Neural cell (in vitro differentiated cells): ENCODE results near the gene C11orf68. TPM values are rescaled to one million over a fixed set of nuclear protein-coding genes. Genes with fewer than 3 reads are reported as not detected.

Source experiments
- H2AFZ ChIP-seq: fragments of 200-600, 300-800 bp; sonication (generic), shearing (Covaris generic); 2 replicates; pipeline ENCODE4 v1.6.0; 2014; ENCODE audit warnings: low read depth, mild to moderate bottlenecking, antibody characterized with exemption, low read length, moderate library complexity
- H3F3A ChIP-seq: fragments of 200-600 bp; shearing (Covaris generic); 2 replicates; pipeline ENCODE4 v1.6.1; 2016; ENCODE audit warnings: mild to moderate bottlenecking, moderate library complexity, mixed read lengths, antibody characterized with exemption, low read length; ENCODE audit not compliant: insufficient read depth, poor library complexity, severe bottlenecking
- H3K27ac ChIP-seq: fragments of 200-600, 300-800 bp; sonication (generic), shearing (Covaris generic); 2 replicates; pipeline ENCODE4 v1.5.1; 2014; ENCODE audit warnings: mild to moderate bottlenecking, low read length, moderate library complexity
- H3K27me3 ChIP-seq: fragments of 300-800, 200-600 bp; sonication (generic), shearing (Covaris generic); 2 replicates; pipeline ENCODE4 v1.6.0; 2014; ENCODE audit warnings: mild to moderate bottlenecking, low read depth, low read length, moderate library complexity; ENCODE audit not compliant: insufficient read depth
- H3K36me3 ChIP-seq: fragments of 300-800, 200-600 bp; sonication (generic), shearing (Covaris generic); 2 replicates; pipeline ENCODE4 v1.5.1; 2014; ENCODE audit warnings: mild to moderate bottlenecking, antibody characterized with exemption, low read length, moderate library complexity; ENCODE audit not compliant: insufficient read depth
- H3K4me2 ChIP-seq: fragments of 300-800, 200-600 bp; sonication (generic), shearing (Covaris generic); 2 replicates; pipeline ENCODE4 v1.6.0; 2014; ENCODE audit warnings: mild to moderate bottlenecking, low read length
- H3K4me3 ChIP-seq: fragments of 300-800, 200-600 bp; sonication (generic), shearing (Covaris generic); 2 replicates; pipeline ENCODE4 v1.5.1; 2014; ENCODE audit warnings: mild to moderate bottlenecking, low read length, moderate library complexity
- H3K79me2 ChIP-seq: fragments of 200-600 bp; shearing (Covaris generic); replicated peaks from 2 replicates; pipeline ENCODE4 v1.6.0; 2014; ENCODE audit warnings: mild to moderate bottlenecking, low read length, moderate library complexity; ENCODE audit not compliant: insufficient read depth
- H3K9ac ChIP-seq: fragments of 300-800, 200-600 bp; sonication (generic), shearing (Covaris generic); 2 replicates; pipeline ENCODE4 v1.6.1; 2016; ENCODE audit warnings: mild to moderate bottlenecking, low read length, mixed read lengths
- H3K9me2 ChIP-seq: fragments of 200-600 bp; shearing (Covaris generic); 2 replicates; pipeline ENCODE4 v1.6.1; 2016; ENCODE audit warnings: mild to moderate bottlenecking, low read length, mixed read lengths; ENCODE audit not compliant: insufficient read depth
- H3K9me3 ChIP-seq: fragments of 200-600, 300-800 bp; sonication (generic), shearing (Covaris generic); 2 replicates; pipeline ENCODE4 v1.6.1; 2016; ENCODE audit warnings: mild to moderate bottlenecking, mixed run types, low read length, moderate library complexity, mixed read lengths
- H4K20me1 ChIP-seq: fragments of 200-600 bp; shearing (Covaris generic); 2 replicates; pipeline ENCODE4 v1.6.1; 2016; ENCODE audit warnings: mild to moderate bottlenecking, mixed run types; ENCODE audit not compliant: insufficient read depth
- CTCF ChIP-seq: fragments of 450-650 bp; IDR thresholded peaks from 2 replicates; pipeline ENCODE4 v1.5.1; 2014; ENCODE audit warnings: antibody characterized with exemption, mild to moderate bottlenecking, moderate library complexity; ENCODE audit not compliant: poor library complexity, severe bottlenecking
- EP300 ChIP-seq: fragments of 450-650 bp; conservative IDR thresholded peaks from 2 replicates; pipeline ENCODE4 v1.6.1; 2014; ENCODE audit warnings: antibody characterized with exemption, mild to moderate bottlenecking, moderate library complexity; ENCODE audit not compliant: poor library complexity, severe bottlenecking
- EZH2 ChIP-seq: fragments of 200-600, 300-800 bp; shearing (Covaris generic), sonication (generic); IDR thresholded peaks from 2 replicates; pipeline ENCODE4 v1.6.1; 2014; ENCODE audit warnings: antibody characterized with exemption, low read length, borderline replicate concordance, mild to moderate bottlenecking; ENCODE audit not compliant: insufficient read depth, poor library complexity, severe bottlenecking
- MXI1 ChIP-seq: fragments of 450-650 bp; conservative IDR thresholded peaks from 2 replicates; pipeline ENCODE4 v1.6.1; 2014; ENCODE audit warnings: antibody characterized with exemption, mild to moderate bottlenecking; ENCODE audit not compliant: poor library complexity, severe bottlenecking
- POLR2AphosphoS5 ChIP-seq: IDR thresholded peaks from 2 replicates; pipeline ENCODE4 v1.6.1; 2012
- RAD21 ChIP-seq: fragments of 450-650 bp; conservative IDR thresholded peaks from 2 replicates; pipeline ENCODE4 v1.6.1; 2014; ENCODE audit warnings: antibody characterized with exemption, mild to moderate bottlenecking, moderate library complexity
- REST ChIP-seq: IDR thresholded peaks from 2 replicates; pipeline ENCODE4 v1.6.1; 2012; ENCODE audit warnings: borderline replicate concordance
- SMC3 ChIP-seq: fragments of 450-650 bp; conservative IDR thresholded peaks from 2 replicates; pipeline ENCODE4 v1.6.1; 2014; ENCODE audit warnings: antibody characterized with exemption, mild to moderate bottlenecking, moderate library complexity; ENCODE audit not compliant: poor library complexity
- TAF1 ChIP-seq: IDR thresholded peaks from 2 replicates; pipeline ENCODE4 v1.6.1; 2012; ENCODE audit warnings: low read depth
- polyA plus RNA-seq: library from polyadenylated mRNA; depleted of rRNA; stranded (reverse); fragments of >200 nt; gene quantifications from 2 replicates; pipeline ENCODE4 v1.2.3, GENCODE V29; 2014

The C11orf68 gene
- polyA plus RNA-seq, 1 donor from 2014 or later: 13.3 TPM

- Histone ChIP-seq H3K27ac (no peak overlapping the region), H3K9ac (no peak overlapping the region), H3K79me2 (no peaks in the 10 kb centered on the region), H3K9me2 (no peaks in the 10 kb centered on the region), H3K9me3 (no peaks in the 10 kb centered on the region), H3F3A (no peaks in the 10 kb centered on the region), H3K4me3 (no peak overlapping the region), H2AFZ (no peak overlapping the region), H3K36me3 (no peaks in the 10 kb centered on the region), H4K20me1 (no peaks in the 10 kb centered on the region), H3K4me2 (no peak overlapping the region), H3K27me3 (no peaks in the 10 kb centered on the region)
- TF ChIP-seq CTCF: no peak
- no peak for TF ChIP-seq TAF1
- TF ChIP-seq MXI1: no peak
- TF ChIP-seq EP300: no peak
Measured at GRCh38 chr11:65946655-65947054, 27.8 kb upstream of the C11orf68 start.

GRCh38 chr11:65945941-65946558 is 27.2 kb upstream of the C11orf68 start:
- Histone ChIP-seq H3K27ac (no peak overlapping the region), H3K4me2 (no peak overlapping the region), H3K36me3 (no peaks in the 10 kb centered on the region), H2AFZ (no peak overlapping the region), H3K27me3 (no peaks in the 10 kb centered on the region), H3K9me3 (no peaks in the 10 kb centered on the region), H3K79me2 (no peaks in the 10 kb centered on the region), H3F3A (no peaks in the 10 kb centered on the region), H3K4me3 (no peak overlapping the region), H3K9ac (no peak overlapping the region), H4K20me1 (no peaks in the 10 kb centered on the region), H3K9me2 (no peaks in the 10 kb centered on the region)
- TF ChIP-seq EP300 (no peak), SMC3 (no peak), REST (no peak), CTCF (no peak), TAF1 (no peak), MXI1 (no peak), RAD21 (no peak), POLR2AphosphoS5 (no peak), EZH2 (no peak)
